HG03575 (cell line): Measurements from ENCODE around the gene CFAP161.

Source experiments
- ATAC-seq: cut with Tn5 transposase; IDR thresholded peaks from one replicate; pipeline ENCODE4 v1.9.1; 2021; ENCODE audit not compliant: unreplicated experiment, insufficient number of reproducible peaks, low FRiP score; ENCODE audit errors: extremely low read depth

CFAP161 gene

DNA sequence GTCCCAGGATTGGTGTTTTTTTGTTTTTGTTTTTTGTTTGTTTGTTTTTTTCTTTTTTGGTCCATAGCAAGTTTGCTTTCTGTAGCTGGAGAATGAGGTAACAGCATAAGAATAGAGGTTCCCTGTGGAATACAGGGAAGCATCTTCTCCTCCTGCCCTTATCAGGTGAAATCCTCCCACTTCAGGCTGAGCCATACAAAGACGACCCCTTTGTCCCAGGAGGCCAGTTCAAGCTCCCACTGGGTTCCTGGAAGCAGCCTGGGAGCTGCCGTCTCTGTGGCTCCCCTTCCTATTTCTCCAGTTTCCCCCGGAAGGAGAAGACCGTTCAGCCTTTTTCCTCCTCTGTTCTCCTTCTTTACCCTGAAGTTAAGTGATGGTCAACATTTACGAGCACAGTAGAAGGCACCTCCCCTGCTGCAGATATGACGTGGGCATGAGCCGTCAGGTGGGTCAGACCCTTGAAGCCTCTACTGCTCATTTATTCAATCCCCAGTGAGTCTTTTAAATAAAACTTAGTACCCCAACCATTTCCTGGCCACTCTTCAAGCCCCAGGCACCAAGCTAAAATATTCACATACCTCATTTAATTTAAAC, 63.7 kb downstream of the CFAP161 start:
- no peak for ATAC-seq
